Fibroblast of lung (primary cell): Measurements from ENCODE around the gene IZUMO4.
"Not testable (repeated sequence)": the region's sequence is repeated elsewhere in the genome, so short reads cannot be mapped to it uniquely, and the experiment has no call there.

Source experiments
- CTCF ChIP-seq, 2 donors: IDR thresholded peaks in 1 of 2; conservative IDR thresholded peaks in 1 of 2; 1 replicate in 1 of 2; 2 replicates in 1 of 2; pipeline ENCODE4 v1.5.1; 2011 to 2012; ENCODE audit warnings: low read length in 2 of 2, control low read depth in 1 of 2, inconsistent platforms in 1 of 2, low read depth in 1 of 2, mild to moderate bottlenecking in 1 of 2
- EZH2 ChIP-seq: IDR thresholded peaks from 2 replicates; pipeline ENCODE4 v1.5.1; 2012; ENCODE audit warnings: low read length, control low read depth, mild to moderate bottlenecking; ENCODE audit errors: missing control alignments

GRCh38 chr19:2086695-2087620, 9.8 kb upstream of the IZUMO4 start:
- TF ChIP-seq CTCF (conservative IDR thresholded peaks at IDR 0.05 in 1 of 2, IDR thresholded peaks at IDR 0.05 in 1 of 2; ENCODE audit: low read depth in 1 of 2, low read length in 2 of 2); EZH2: not testable (repeated sequence)
